Measurements from ENCODE around the gene FMNL3. TPM values are rescaled to one million over a fixed set of nuclear protein-coding genes. Genes with fewer than 3 reads are reported as not detected.

FMNL3 gene
- total RNA-seq, 1 donor from 2014 or later = 84.3 TPM

DNA sequence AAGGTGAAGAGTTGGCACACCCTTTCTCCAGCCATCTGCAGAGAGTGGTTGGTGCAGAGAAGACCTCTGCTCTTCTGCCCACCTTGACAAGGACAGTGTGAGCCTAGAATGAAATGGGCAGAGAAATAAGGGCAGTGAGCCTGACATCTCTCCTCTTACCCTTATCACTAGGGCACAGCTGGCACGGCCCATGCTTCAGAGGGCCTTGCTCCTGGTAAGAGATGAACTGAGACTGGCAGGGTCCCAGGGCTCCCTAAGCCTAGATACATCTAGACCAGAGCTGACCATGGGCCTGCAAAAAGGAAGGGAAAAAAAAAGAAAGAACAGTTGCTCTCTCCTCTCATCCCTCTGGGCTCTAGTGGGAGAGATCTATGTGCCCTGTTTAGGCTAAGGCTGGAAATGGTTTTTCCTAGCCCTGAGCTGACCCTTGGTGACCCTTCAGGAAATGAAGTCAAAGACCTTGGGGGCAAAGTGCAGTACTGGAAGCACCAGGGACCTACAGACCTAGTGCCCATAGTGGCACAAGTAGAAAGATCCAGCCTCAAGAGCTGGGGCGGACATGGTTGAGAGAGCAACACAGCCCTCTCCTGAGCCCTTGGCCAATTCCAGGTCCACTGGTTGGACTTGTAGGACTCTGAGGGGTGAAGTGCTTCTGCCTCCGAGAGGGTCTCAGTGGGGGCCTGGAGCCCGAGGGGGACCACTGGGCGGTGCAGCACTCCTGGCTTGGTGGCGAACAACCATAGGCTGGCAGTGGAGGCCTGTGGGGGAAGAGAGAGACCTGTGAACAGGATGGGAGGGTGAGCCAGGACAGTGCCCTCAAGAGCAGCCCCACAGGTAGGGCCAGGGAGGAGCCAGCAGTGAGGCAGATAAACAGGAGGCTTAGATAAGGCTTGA lies 61.8 kb downstream of the FMNL3 start:
- DNase-seq (no peak), ATAC-seq (ENCODE audit: low read depth) (peak; percentile 3)
- ChIA-PET CTCF (interaction anchor here (1.0 to 14.7 kb wide), 13 partner anchors 9 to 132 kb away, joined by 3 to 284 read pairs (median 7); partner anchors contain the start of genes FMNL3 and TMBIM6), POLR2A (interaction anchor here (0.6 to 3.4 kb wide), 15 partner anchors 15 to 132 kb away, joined by 3 to 27 read pairs (median 7); partner anchors contain the start of genes FMNL3 and TMBIM6)
- Mint-ChIP-seq H3K27ac (peak overlapping the region; percentile 81), H3K27me3 (no peaks in the 10 kb centered on the region), H3K4me3 (no peak overlapping the region), H3K36me3 (ENCODE audit: low read depth) (peaks cover 76% of the 10 kb centered on the region), H3K9me3 (no peaks in the 10 kb centered on the region), H3K4me1 (peaks cover 24% of the 10 kb centered on the region)
- intact Hi-C loops (cut with micrococcal nuclease) = loop anchor here (2.0 kb wide), 2 partner anchors 53 to 193 kb away; no protein-coding TSS in a partner anchor
- TF ChIP-seq CTCF (IDR thresholded peaks at IDR 0.05) = no peak

DNA sequence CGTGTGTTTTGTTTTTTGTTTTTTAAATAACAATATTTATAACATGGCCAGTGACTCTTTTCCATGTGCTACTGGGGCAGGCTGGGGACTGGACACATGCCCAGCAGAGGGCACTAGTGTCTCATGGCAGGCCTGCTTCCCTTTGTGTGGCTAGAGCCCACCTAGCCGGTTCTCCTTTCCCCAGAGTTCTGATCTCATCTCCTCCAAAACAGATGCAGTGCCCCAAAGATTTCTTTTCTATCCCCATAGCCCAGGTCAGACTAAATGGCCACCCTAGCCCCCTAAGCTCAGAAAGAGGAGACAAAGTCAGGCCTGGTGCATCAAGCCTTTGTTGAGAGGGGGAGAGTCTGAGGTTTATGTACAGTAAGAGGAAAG lies 62.6 kb downstream of the FMNL3 start:
- DNase-seq (peak; percentile 71), ATAC-seq (ENCODE audit: low read depth) (peak; percentile 92)
- H3K36me3 Mint-ChIP-seq (ENCODE audit: low read depth) = peaks cover 68% of the 10 kb centered on the region
- no peaks in the 10 kb centered on the region for H3K9me3 Mint-ChIP-seq
- peaks cover 24% of the 10 kb centered on the region for H3K4me1 Mint-ChIP-seq
- ChIA-PET CTCF (interaction anchor here (0.7 to 14.7 kb wide), 16 partner anchors 9 to 133 kb away, joined by 3 to 284 read pairs (median 5); partner anchors contain the start of genes FMNL3 and TMBIM6), POLR2A (interaction anchor here (0.6 to 3.4 kb wide), 14 partner anchors 19 to 133 kb away, joined by 3 to 27 read pairs (median 5); partner anchors contain the start of genes FMNL3 and TMBIM6)
- H3K27ac Mint-ChIP-seq = peak overlapping the region; percentile 81
- H3K27me3 Mint-ChIP-seq = no peaks in the 10 kb centered on the region
- intact Hi-C loops (cut with micrococcal nuclease) = loop anchor here (1.0 to 2.0 kb wide), 5 partner anchors 17 to 194 kb away; partner anchors contain the start of gene FMNL3
- peak; percentile 93 for TF ChIP-seq CTCF (IDR thresholded peaks at IDR 0.05)
- H3K4me3 Mint-ChIP-seq = peak overlapping the region; percentile 12

DNA sequence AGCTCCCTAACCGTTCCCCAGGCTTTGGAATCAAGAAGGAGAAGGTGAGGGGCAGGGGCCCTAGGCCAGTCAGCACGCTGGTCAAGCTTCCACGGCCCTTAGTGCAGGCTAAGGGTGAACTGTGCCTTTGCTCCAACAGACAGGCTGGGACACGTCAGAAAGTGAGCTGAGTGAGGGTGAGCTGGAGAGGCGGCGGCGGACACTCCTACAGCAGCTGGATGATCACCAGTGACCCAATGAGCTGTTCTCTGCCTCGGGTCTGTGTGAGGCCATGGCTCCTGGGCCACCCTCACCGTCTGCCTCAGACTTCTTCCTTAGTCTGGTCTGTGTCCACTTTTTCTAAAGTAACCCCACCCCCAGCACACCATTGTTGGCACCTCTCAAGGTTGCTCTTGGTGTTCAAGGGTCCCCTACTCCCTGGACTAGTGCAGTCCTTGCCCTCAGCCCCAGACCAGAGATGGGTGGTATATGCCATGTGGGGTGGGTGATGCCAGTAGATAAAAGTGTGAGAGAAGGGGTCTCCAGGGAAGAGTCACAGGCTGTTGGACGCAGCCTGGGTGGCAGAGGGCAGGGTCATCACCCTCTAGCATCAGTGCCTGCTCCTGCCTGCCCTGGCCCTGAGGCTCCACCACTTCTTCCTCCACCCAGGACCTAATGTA lies 63.1 kb downstream of the FMNL3 start:
- no peak overlapping the region for H3K4me3 Mint-ChIP-seq
- H3K27me3 Mint-ChIP-seq = no peaks in the 10 kb centered on the region
- H3K36me3 Mint-ChIP-seq (ENCODE audit: low read depth) = peaks cover 63% of the 10 kb centered on the region
- ATAC-seq (ENCODE audit: low read depth) = peak; percentile 20
- ChIA-PET POLR2A (interaction anchor here (1.0 to 3.4 kb wide), 8 partner anchors 19 to 97 kb away, joined by 3 to 27 read pairs (median 9); partner anchors contain the start of genes FMNL3 and TMBIM6), CTCF (interaction anchor here (0.5 to 14.7 kb wide), 14 partner anchors 11 to 196 kb away, joined by 3 to 284 read pairs (median 4); partner anchors contain the start of genes FMNL3 and TMBIM6)
- H3K4me1 Mint-ChIP-seq = peaks cover 29% of the 10 kb centered on the region
- intact Hi-C loops (cut with micrococcal nuclease) = loop anchor here (1.0 to 2.0 kb wide), 5 partner anchors 17 to 195 kb away; partner anchors contain the start of gene FMNL3
- TF ChIP-seq CTCF (IDR thresholded peaks at IDR 0.05) = no peak
- H3K27ac Mint-ChIP-seq = no peak overlapping the region
- no peaks in the 10 kb centered on the region for H3K9me3 Mint-ChIP-seq
- DNase-seq = no peak

GRCh38 chr12:49643135-49643534 lies 64.1 kb downstream of the FMNL3 start:
- Mint-ChIP-seq H3K36me3 (ENCODE audit: low read depth) (peaks cover 54% of the 10 kb centered on the region), H3K27me3 (no peaks in the 10 kb centered on the region), H3K4me3 (no peak overlapping the region), H3K4me1 (peaks cover 35% of the 10 kb centered on the region), H3K27ac (no peak overlapping the region), H3K9me3 (no peaks in the 10 kb centered on the region)
- CTCF ChIA-PET = interaction anchor here (0.6 to 14.7 kb wide), 5 partner anchors 13 to 1572 kb away, joined by 3 to 284 read pairs (median 6); partner anchors contain the start of gene FMNL3
- TF ChIP-seq CTCF (IDR thresholded peaks at IDR 0.05) = no peak
- POLR2A ChIA-PET = interaction anchor here (1.4 to 3.4 kb wide), 4 partner anchors 20 to 66 kb away, joined by 9 to 27 read pairs (median 18); partner anchors contain the start of gene FMNL3
- intact Hi-C loops (cut with micrococcal nuclease) = no loop called here
- DNase-seq (no peak), ATAC-seq (ENCODE audit: low read depth) (no peak)

All from activated B cell treated with CpG ODN at 0.5 μM for 24 hours (primary cell).